HG03025 (cell line): ENCODE results near the gene CCN6.
A peak's percentile ranks its signal among the peaks of the same experiment; 100 is the strongest.
"Not testable (repeated sequence)": the region's sequence is repeated elsewhere in the genome, so short reads cannot be mapped to it uniquely, and the experiment has no call there.

Experiments used
- ATAC-seq: cut with Tn5 transposase; IDR thresholded peaks from one replicate; pipeline ENCODE4 v1.9.1; 2021; ENCODE audit warnings: mild to moderate bottlenecking, moderate library complexity; ENCODE audit not compliant: unreplicated experiment, low FRiP score

Gene CCN6

DNA sequence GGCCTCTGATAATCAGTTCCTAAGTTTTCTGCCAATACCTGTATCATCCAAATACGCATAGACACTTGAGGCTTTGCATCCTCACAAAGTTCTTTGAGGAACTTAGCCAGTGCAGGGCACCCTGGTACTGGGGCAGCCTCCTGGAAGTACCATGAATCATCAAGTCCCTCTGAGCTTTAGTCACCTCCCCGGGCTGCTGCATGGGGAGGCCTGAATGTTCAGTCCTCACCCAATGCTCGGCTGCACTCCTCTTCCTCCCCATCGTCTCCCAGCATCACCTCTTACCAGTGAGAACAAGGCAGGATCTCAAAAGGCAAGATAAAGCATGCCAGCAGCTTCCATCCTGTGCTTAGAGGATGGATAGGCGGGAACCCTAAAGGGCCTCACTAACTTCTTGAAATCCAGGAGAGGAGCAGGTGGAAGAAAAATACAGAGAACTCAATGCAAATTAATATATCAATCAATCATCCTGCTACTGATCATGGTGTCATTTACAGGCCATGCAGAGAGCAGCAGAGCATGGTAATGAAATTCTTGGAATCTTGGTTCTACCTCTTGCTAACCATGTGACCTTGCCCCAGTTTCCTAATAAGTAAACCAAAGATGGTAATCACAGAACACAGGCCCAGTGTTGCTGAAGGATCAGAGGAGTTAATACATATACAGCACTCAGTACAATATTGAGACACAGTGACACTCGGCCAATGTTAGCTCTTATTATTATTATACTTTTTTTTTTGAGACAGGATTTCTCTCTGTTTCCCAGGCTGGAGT, 4.7 kb upstream of the CCN6 start:
- no peak for ATAC-seq

DNA sequence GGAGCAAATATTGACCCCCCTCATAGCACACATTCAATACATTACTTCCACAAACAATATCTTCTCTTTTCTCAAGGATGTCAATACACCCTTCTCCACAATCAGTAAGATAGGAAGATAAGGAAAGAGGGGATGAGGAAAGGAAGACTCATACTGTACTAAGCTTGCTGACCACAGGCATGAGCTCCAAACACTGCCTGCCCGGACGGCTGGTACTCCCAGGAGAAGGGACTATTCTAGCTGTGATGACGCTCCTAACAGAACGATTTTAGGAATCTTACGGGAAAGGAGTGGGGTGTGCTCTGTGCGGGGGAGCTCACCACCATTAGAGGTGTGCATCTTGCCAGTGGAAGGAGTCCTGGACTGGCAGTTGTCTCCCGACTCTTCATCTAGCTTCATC, 3.9 kb upstream of the CCN6 start:
- ATAC-seq: no peak

DNA sequence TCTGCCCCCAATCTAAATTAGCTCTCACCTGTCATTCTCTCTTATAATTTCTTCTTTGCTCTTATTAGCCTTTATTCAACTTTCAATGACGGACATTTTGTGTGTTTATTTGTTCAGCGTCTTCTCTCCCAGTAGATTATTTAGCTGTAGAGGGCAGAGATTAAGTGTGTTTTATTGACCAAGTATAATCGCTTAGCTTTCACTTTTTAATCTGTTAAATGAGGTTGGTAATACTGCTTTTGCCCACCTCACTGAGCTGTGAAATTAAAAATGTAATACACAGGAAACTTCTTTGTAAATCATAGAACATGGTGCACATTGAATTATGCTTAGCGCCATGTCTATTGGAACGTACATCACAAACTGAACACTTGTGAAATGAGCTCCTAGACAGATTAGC, 3.5 kb upstream of the CCN6 start:
- no peak for ATAC-seq

DNA sequence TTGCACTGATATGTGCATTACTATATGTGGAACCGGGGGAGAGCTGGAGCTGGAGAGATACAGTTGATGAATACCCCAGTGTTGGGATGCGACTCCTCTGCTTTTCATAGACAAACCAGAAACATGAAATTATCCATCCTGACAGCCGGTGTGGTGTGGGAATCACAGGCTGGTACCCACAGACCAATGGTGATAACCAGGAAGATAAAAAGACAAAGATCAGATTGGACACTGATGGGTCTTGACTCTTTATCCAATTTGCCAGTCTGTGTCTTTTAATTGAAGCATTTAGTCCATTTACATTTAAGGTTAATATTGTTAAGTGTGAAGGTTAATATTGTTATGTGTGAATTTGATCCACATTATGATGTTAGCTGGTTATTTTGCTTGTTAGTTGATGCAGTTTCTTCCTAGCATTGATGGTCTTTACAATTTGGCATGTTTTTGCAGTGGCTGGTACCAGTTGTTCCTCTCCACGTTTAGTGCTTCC, 2.6 kb upstream of the CCN6 start:
- not testable (repeated sequence) for ATAC-seq

DNA sequence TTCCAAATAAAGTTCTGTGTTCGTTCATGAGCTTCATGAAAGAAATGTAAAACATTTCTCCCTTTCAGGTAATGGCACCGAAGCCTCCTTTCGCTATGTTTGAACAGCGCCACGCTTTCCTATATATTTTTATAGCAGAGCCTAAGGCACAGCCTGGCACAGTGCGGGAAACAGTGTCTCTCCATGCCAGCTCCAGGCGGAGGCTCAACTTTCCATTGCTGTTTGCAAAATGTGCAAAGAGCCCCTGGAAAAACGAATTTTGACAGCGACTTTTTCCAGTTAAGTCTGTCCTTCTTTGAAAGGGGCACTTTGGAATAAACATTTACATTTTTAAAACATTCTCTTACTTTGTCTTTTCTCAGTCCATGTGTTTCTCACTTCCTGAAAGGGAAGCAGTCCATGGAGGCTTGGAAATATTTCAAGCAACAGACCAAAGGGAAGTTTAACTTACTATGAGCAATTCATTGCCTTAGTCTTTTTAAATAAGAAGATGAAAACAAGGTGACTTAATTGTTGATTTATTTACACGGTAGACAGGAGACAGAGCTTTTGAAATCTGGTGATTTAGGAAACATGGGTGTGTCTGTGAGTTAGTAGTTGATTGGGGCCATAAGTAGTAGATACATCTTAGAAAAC, 769 bp downstream of the CCN6 start:
- ATAC-seq: no peak

DNA sequence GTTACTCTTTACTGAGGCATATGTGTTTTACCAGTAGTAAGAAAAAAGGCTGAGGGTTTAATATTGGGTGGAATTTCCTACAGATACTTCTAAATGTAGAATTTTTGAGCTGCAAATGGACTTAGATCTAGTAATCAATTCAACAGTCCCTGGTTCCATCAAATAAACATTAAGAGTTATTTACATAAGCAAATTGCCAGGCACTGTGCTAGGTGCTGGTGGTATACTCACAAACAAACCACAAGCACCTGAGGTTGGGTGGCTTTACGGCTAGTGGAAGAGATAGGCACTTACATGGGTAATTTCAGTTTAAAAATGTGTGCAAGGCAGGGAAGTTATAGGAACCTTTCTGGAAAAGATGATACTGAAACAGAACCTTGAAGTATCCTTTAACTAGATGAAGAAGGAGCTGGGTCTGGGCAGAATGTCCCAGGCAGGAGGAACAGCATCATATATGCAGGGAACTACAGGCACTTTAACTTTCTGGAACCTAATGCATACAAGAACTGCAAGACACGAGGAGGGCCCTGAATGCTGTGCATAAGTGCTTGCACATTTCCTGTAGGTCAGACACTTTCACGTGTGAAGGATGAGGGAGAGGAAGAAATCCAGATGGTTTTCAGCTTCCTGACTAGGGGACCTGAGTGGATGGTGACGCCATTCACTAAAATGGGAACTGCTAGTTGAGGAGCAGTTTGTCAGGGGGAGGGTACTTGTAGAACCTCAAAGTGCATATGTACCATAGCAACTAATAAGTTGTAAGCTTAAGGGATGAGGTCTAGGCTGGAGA, 4.5 kb downstream of the CCN6 start:
- no peak for ATAC-seq

DNA sequence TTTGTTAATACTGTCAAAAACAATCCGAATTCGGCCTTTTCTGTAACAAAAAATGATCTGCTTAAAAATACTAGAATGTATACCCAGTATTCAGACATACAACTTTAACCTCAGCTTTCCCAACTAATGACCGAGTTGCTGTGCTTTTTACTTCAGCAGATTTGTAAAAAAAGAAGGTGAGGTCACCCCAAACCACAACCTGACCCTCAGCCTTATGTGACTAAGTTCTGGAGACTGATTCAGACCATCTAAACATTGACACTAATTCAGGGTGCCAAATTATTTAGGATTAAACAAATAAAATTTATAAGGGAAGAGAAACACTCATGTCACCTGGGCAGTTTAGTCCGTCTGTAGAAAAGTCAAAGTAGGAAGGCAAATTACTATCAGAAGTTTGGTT, 7.7 kb downstream of the CCN6 start:
- no peak for ATAC-seq

DNA sequence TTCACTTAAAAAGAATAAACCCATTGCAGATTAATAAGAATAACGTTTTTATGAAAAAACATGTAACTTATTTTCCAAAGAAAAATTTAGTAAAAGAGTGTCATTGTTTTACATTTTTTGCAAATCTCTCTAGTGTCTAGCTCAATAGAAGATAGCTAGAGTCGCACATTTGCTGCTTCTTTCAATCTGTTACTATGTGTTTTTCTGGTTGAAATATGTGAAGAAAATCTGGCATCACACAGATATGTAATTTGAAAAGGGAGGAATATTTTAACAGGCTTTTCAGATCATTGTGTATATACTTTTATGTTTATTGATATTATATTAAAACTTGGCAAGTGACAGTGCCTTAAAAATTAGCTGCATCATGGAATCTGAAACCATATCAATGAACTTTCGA, 9.1 kb downstream of the CCN6 start:
- ATAC-seq: no peak

DNA sequence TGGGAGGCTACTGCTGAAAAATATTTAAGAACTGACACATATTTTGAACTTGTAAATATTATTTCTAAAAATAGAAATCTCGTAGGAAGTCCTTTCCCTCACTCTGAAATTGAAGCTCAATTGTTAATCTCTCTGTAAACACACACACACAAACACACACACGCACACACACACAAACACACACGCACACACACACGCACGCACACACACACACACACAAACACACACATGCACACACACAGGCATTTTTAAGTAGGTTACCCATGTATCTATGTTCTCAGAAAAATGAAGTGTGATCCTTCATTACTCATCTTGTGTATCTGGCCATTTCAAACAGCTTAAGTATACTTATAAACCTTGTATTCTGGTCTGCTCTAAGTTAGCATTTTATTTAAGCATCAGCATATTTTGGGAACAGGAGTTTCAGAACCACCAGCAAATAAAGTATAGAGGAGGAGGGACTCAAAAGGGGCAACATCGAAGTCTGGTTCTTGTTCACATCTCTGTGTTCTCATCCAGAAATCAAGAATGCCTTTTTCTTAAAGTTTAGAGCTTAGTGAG, 11.6 kb downstream of the CCN6 start:
- no peak for ATAC-seq

DNA sequence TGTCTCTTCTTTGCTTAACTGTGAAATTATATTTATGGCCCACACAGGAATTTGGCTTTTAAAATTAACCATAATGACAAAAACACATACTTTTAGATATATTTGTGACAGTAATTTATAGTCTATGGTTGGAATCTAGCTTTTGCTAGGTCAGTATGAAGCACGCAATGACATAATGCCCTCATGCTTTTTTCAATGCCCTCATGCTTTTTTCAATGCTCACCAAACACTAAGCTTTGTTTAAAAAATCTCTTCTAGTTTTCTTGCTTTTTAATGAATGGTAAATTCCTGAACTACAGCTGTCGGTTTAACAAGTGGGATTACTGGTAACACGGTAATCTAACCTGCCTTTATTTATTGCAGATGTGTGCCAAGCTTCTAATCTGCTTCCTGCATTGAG, 12.7 kb downstream of the CCN6 start:
- no peak for ATAC-seq

DNA sequence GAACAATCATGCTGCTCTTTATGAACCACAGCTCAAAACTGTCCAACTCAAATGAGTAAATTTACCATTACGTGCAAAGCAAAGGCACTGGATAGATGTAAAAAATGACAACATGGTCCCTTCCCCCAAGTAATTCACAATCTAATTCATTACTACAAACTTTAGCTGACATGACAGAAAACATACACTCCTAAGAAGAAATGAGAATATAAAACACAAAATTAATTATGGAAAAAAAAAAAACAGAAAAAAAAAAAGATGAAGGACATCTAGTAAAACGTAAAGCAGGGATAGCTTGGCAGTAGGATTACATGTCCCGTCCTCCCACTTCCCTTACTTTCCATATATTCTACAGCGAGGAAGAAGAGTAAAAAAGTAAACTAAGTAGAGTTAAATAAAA, 27.7 kb downstream of the CCN6 start:
- no peak for ATAC-seq

DNA sequence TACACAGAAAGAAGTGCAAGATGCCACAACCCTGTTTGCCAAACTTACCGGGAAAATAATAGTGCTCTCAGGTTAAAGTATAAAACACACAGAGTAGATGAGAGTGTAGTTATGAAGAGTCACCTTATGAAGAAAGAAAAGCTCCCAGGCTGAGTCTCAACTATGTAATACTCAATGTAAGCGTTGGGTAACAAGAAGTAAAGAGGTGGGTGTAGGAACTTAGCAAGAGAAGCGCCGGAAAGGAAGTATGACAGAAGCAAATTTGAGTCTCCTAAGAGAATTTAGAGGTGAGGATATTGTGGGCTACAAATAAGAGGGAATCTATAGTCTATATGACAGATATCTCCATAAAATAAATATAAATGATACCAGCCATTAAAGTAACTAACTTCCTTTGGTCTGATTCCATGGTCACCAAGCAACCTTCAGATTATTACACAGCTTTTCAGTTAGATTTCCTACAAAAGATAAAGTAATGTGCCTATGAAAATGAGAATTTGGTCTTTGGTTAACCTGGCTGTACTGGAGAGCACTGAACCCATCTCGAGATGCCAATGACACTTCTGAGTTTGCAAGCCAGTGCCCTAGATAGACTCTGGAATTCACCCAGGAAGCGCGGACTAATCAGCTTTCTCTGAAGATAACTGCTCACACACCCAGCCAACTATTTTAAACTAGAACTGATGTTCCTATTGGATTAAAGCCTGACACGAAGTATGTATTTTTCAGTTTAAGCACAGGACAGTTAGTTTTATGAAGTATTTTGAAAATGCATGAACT, 31.6 kb downstream of the CCN6 start:
- ATAC-seq: no peak

DNA sequence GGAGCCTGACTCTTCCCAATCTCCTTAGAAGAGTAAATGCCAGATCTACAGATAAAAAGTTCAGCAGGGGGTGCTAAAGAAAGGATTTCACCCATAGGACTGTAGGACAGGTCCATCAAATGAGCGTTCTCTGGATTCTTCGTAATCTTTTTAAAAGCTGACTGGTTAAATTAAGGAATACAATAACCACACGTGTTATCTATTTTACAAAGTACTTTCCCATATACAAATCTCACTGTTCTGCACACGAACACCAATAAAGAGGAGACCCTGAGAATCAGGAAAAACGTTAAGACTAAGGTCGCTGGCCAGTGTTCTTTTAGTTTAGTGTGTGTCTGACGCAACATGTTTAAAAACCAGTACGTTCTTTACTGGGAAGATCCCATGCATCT, 32.8 kb downstream of the CCN6 start:
- ATAC-seq: peak; percentile 28

DNA sequence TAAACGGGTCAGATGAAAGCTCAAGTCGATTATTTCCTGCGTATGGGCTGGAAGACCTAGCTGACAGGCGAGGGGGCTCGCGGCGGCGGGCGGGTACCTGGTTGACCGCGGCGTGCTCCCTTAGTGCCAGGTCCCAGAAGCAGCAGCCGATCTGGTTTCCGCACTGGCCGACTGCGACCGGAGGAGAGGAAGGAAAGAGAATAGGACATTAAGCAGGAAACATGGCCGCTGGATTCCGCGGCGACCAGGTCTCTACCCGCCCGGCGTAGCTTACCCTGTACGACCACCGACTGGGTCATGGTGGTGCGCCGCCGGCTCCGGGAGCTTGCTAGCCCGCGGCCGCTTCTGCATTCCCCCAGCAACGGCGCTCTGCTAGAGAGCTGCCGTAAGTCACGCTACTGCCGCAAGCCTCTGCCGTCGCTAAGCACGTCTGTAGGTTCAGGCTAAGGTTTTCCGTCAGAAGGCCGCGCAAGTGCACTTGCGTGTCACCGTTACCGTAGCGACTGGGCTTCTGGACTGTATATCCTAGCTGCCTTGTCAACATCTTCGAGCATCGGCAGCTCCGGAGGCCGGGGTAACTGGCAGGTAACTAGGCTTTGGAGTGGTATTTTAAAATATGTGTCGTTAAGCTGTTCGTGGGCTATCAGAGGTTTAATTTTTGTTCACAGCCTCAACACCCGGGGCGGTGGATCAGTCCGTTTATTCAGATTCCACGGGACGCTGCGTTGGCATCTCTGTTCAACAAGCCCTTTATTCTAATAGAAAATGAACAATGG, 33.4 kb downstream of the CCN6 start, which contains the start of the genes FAM229B and TUBE1:
Gene FAM229B, plus strand, starts transcription at position 456 of the 776 bp plus-strand sequence. CDS start 11,693 bp downstream, outside the sequence.
Gene TUBE1, minus strand, starts transcription at position 347 of the 776 bp plus-strand sequence. Its CDS starts 48 bp downstream, at position 299.
- ATAC-seq: peak; percentile 97

DNA sequence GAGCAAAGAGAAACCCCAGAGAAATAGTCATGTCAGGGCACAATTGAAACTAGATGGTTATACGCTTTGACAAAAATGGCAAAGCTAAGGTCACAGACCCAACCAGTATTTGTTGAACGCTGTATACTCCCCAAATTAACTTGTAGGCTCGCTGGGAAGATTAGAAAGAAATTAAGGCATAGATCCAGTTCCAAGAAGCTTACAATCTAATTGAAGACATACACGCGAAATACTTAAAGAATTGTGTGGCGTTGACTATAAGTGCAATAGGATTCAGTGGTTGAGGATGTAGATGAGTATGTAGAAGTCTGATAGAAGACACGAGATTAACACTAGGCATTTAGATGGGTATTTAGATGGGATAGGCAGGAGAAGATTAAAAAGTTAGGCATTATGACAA, 34.0 kb downstream of the CCN6 start:
- ATAC-seq: no peak

DNA sequence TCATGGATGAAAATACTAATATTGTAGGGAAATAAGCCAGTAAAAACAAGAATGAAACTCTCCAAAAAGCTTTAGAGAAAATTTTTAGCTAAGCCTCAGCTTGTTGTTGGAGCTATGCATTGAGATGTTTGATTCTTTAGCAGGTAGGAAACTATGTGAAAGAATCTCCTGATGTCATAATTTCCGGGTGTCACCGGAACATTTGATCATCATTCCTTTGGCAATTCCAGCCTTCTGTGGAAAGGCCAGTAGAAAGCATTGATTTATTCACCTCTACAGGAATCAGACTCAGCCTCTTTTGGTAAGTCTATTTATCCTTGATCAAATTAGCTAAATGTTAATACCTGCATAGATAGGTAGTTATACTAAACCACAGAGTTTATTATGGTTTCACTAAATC, 43.0 kb downstream of the CCN6 start:
- no peak for ATAC-seq

DNA sequence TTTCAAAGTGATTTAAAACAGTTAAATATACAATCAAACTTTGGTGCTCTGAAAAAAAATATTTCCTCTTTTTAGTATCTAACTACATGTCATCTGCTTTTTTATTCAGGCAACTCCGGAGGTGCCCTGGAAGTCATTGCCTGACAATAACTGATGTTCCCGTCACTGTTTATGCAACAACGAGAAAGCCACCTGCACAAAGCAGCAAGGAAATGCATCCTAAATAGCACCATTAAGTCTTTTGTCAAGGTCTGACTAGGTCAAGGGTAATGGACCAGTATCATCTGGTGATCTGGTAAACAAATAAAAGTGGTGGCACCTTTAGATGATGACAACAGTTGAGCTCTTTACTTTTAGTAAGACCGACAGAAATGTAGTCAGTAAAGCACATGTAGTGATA, 46.7 kb downstream of the CCN6 start:
- no peak for ATAC-seq

DNA sequence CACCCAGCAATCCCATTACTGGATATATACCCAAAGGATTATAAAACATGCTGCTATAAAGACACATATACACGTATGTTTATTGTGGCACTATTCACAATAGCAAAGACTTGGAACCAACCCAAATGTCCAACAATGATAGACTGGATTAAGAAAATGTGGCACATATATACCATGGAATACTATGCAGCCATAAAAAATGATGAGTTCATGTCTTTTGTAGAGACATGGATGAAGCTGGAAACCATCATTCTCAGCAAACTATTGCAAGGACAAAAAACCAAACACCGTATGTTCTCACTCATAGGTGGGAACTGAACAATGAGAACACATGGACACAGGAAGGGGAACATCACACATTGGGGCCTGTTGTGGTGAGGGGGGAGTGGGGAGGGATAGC, 52.1 kb downstream of the CCN6 start:
- not testable (repeated sequence) for ATAC-seq

DNA sequence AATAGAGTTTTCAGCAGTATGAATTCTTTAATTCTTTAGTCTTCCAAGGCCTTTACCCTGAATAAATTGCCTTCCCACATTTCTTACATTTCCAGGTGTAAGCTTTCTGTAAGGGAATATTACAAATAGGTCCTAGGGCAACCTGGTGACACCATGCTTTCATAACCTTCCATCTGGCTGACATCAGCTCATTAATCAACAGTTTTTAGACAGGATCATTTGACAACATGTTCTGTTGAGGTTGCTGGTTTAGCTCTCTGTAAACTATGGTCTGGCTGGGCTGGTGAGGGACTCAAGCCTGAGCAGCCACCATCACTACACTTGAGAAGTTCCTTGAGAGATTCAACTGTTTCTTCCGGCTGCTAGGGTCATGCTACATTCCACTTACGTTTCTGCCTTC, 52.7 kb downstream of the CCN6 start:
- no peak for ATAC-seq
